Coronary artery (tissue), 2 donors: ENCODE data around the gene DIS3L2.

Experiments used
- DNase-seq: peaks from one replicate; pipeline ENCODE4 v3.0.0-alpha.2; 2017; ENCODE audit warnings: low spot score
- H3K27ac ChIP-seq, 2 donors: fragments of 200-600 bp; sonication (generic); one replicate each; pipeline ENCODE4 v1.5.1; 2016 to 2019
- H3K4me3 ChIP-seq: fragments of 200-600 bp; sonication (generic); 2 replicates; pipeline ENCODE4 v1.5.1; 2016; ENCODE audit warnings: mild to moderate bottlenecking, moderate library complexity
- CTCF ChIP-seq: fragments of 200-600 bp; sonication (generic); IDR thresholded peaks from one replicate; pipeline ENCODE4 v1.5.1; 2019; ENCODE audit warnings: antibody characterized with exemption

Gene DIS3L2

GRCh38 chr2:232009639-232010274 lies 48.2 kb downstream of the DIS3L2 start:
- TF ChIP-seq CTCF: no peak
- Histone ChIP-seq H3K27ac (no peak overlapping the region), H3K4me3 (no peak overlapping the region)
- no peak for DNase-seq

GRCh38 chr2:232013701-232014353 lies 52.3 kb downstream of the DIS3L2 start:
- DNase-seq: no peak
- no peak for TF ChIP-seq CTCF
- H3K4me3 ChIP-seq: no peak overlapping the region
- no peak overlapping the region for H3K27ac ChIP-seq

- no peak overlapping the region for H3K27ac ChIP-seq
- H3K4me3 ChIP-seq: no peak overlapping the region
- no peak for TF ChIP-seq CTCF
- DNase-seq: no peak
Measured at GRCh38 chr2:232014681-232015080, 53.2 kb downstream of the DIS3L2 start.

GRCh38 chr2:232018181-232018580 lies 56.7 kb downstream of the DIS3L2 start:
- DNase-seq: no peak
- no peak overlapping the region for H3K4me3 ChIP-seq
- no peak overlapping the region for H3K27ac ChIP-seq
- no peak for TF ChIP-seq CTCF

GRCh38 chr2:232022718-232023117 lies 61.2 kb downstream of the DIS3L2 start:
- DNase-seq: no peak
- no peak overlapping the region for H3K27ac ChIP-seq
- no peak for TF ChIP-seq CTCF
- no peak overlapping the region for H3K4me3 ChIP-seq

- TF ChIP-seq CTCF: no peak
- no peak for DNase-seq
- Histone ChIP-seq H3K4me3 (no peak overlapping the region), H3K27ac (no peak overlapping the region)
Measured at GRCh38 chr2:232023426-232023825, 61.9 kb downstream of the DIS3L2 start.

- no peak for DNase-seq
- H3K27ac ChIP-seq: no peak overlapping the region
- H3K4me3 ChIP-seq: no peak overlapping the region
- TF ChIP-seq CTCF: no peak
Measured at GRCh38 chr2:232024457-232024856, 62.9 kb downstream of the DIS3L2 start.
